SU-DHL-6 (cell line): ENCODE measurements around the gene NUDT13.

Source experiments
- H2AFZ ChIP-seq: fragments of 200-600 bp; sonication (generic); 2 replicates; pipeline ENCODE4 v1.6.1; 2014; ENCODE audit warnings: low read depth, mild to moderate bottlenecking, moderate library complexity, mixed read lengths, antibody characterized with exemption, low read length; ENCODE audit not compliant: severe bottlenecking
- H3F3A ChIP-seq: fragments of 200-600 bp; shearing (Covaris generic); 2 replicates; pipeline ENCODE4 v1.6.0; 2016; ENCODE audit warnings: antibody characterized with exemption, mild to moderate bottlenecking; ENCODE audit not compliant: insufficient read depth
- H3K27ac ChIP-seq: fragments of 200-600 bp; sonication (generic); 2 replicates; pipeline ENCODE4 v1.5.1; 2016; ENCODE audit warnings: low read depth, mild to moderate bottlenecking, low read length, moderate library complexity, mixed read lengths
- H3K27me3 ChIP-seq: fragments of 200-600 bp; sonication (generic), shearing (Covaris generic); 2 replicates; pipeline ENCODE4 v1.6.0; 2014; ENCODE audit warnings: mild to moderate bottlenecking, low read length
- H3K36me3 ChIP-seq: fragments of 200-600 bp; sonication (generic); 2 replicates; pipeline ENCODE4 v1.6.1; 2014; ENCODE audit warnings: mild to moderate bottlenecking, low read length, mixed read lengths
- H3K4me2 ChIP-seq: fragments of 300-600, 200-600 bp; shearing (Covaris generic), sonication (generic); 2 replicates; pipeline ENCODE4 v1.6.0; 2014; ENCODE audit warnings: low read length, low read depth, mild to moderate bottlenecking; ENCODE audit not compliant: poor library complexity, severe bottlenecking
- H3K4me3 ChIP-seq: fragments of 200-600 bp; sonication (generic); 2 replicates; pipeline ENCODE4 v1.5.1; 2014; ENCODE audit warnings: antibody characterized with exemption, low read length, mild to moderate bottlenecking, mixed read lengths; ENCODE audit not compliant: insufficient read depth, poor library complexity, severe bottlenecking
- H3K79me2 ChIP-seq: fragments of 200-600 bp; sonication (generic); 2 replicates; pipeline ENCODE4 v1.6.1; 2014; ENCODE audit warnings: mild to moderate bottlenecking, low read length, moderate library complexity; ENCODE audit not compliant: insufficient read depth
- H3K9ac ChIP-seq: fragments of 200-600 bp; sonication (generic); 2 replicates; pipeline ENCODE4 v1.7.0; 2014; ENCODE audit warnings: mild to moderate bottlenecking, low read length
- H3K9me2 ChIP-seq: fragments of 200-600 bp; sonication (generic); replicated peaks from 2 replicates; pipeline ENCODE4 v1.6.1; 2014; ENCODE audit warnings: low read length; ENCODE audit not compliant: insufficient read depth
- H3K9me3 ChIP-seq: fragments of 200-600 bp; sonication (generic); 2 replicates; pipeline ENCODE4 v1.6.1; 2014; ENCODE audit warnings: low read length, mixed read lengths; ENCODE audit not compliant: insufficient read depth
- H4K20me1 ChIP-seq: fragments of 200-600 bp; sonication (generic); 2 replicates; pipeline ENCODE4 v1.6.1; 2014; ENCODE audit warnings: low read depth, mild to moderate bottlenecking, antibody characterized with exemption, low read length, moderate library complexity, mixed read lengths
- EZH2phosphoT487 ChIP-seq: fragments of 200-600 bp; sonication (generic), shearing (Covaris generic); conservative IDR thresholded peaks from 2 replicates; pipeline ENCODE4 v1.6.1; 2018; ENCODE audit warnings: mild to moderate bottlenecking, antibody characterized with exemption, low read length, moderate library complexity, mixed read lengths
- TF ChIP-seq, protein P1 (sequence below): fragments of 200-600 bp; sonication (generic); IDR thresholded peaks from one replicate; pipeline ENCODE4 v1.5.1; 2017; ENCODE audit warnings: antibody characterized with exemption, mild to moderate bottlenecking, low read length, moderate library complexity; ENCODE audit not compliant: insufficient read depth, poor library complexity, severe bottlenecking

The NUDT13 gene

DNA sequence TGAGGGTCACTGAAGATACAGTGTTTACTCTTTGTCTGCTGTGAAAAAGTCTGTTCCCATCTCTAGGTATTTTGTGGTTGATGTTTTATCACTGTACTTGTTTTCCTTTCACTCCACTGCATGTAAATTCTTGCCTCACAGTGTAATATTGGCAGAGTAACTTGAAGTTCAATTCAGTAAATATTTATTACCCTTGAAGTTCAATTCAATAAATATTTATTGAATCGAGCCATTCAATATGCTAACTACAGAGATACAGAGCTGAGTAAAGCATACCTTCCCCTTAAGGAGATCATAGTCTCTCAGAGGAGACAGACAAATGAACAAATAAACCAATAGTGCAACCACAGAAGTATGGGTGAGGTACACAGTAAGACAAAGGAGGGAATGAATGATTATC, 9.2 kb downstream of the NUDT13 start:
- no peaks in the 10 kb centered on the region for H3K9me2 ChIP-seq
- H3K36me3 ChIP-seq, result no peaks in the 10 kb centered on the region; the same call in 1 of the 2 replicates
- no peaks in the 10 kb centered on the region for H3K27me3 ChIP-seq
- no peak for TF ChIP-seq EZH2phosphoT487
- TF ChIP-seq, protein P1, sequence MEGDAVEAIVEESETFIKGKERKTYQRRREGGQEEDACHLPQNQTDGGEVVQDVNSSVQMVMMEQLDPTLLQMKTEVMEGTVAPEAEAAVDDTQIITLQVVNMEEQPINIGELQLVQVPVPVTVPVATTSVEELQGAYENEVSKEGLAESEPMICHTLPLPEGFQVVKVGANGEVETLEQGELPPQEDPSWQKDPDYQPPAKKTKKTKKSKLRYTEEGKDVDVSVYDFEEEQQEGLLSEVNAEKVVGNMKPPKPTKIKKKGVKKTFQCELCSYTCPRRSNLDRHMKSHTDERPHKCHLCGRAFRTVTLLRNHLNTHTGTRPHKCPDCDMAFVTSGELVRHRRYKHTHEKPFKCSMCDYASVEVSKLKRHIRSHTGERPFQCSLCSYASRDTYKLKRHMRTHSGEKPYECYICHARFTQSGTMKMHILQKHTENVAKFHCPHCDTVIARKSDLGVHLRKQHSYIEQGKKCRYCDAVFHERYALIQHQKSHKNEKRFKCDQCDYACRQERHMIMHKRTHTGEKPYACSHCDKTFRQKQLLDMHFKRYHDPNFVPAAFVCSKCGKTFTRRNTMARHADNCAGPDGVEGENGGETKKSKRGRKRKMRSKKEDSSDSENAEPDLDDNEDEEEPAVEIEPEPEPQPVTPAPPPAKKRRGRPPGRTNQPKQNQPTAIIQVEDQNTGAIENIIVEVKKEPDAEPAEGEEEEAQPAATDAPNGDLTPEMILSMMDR, result no peak
- no peak overlapping the region for H3K27ac ChIP-seq
- H3K4me2 ChIP-seq, result no peak overlapping the region
- H3F3A ChIP-seq, result no peaks in the 10 kb centered on the region
- no peaks in the 10 kb centered on the region for H4K20me1 ChIP-seq
- no peak overlapping the region for H3K9ac ChIP-seq
- no peak overlapping the region for H3K4me3 ChIP-seq
- H2AFZ ChIP-seq, result no peak overlapping the region
- no peaks in the 10 kb centered on the region; the same call in 1 of the 2 replicates for H3K79me2 ChIP-seq
- H3K9me3 ChIP-seq, result no peaks in the 10 kb centered on the region

DNA sequence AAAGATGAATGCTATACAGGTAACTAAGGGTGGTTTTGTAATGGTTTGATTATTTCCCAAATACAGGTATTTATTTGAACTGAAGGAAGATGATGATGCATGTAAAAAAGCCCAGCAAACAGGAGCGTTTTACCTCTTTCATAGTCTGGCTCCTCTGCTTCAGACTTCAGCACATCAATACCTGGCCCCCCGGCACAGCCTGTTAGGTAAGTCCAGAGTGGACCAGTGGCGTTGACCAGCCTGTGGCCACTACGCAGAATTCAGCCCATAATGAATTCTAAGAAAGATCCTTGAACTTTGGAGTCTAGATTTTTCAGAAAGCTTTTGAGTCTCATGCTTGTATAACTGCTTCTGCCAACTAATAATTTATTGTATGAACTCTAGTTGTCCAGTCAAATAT, 9.7 kb downstream of the NUDT13 start:
- H3K27ac ChIP-seq, result no peak overlapping the region

DNA sequence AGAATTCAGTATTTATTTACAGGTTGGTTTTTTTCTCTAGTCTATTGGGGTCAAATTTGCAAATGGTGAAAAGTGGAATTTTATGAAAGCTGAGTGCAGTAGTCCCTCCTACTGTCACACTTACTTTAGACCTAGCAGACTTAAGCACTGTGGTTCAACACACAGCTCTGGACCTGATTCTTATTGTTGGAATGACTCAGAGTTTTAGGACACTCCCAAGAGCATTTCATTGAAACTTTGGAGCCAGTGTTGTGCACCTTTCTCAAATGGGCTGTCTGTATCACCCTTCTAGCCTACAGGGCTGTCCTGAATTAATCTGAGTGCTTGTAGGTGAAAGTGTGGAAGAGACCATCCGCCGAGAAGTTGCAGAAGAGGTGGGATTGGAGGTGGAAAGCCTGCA, 16.1 kb downstream of the NUDT13 start:
- Histone ChIP-seq H4K20me1 (no peaks in the 10 kb centered on the region), H3K9me2 (no peaks in the 10 kb centered on the region), H3K79me2 (no peaks in the 10 kb centered on the region), H3K4me2 (no peak overlapping the region), H3F3A (no peaks in the 10 kb centered on the region), H3K27me3 (no peaks in the 10 kb centered on the region), H3K4me3 (no peak overlapping the region), H3K36me3 (peaks cover 10% of the 10 kb centered on the region; the same call in 1 of the 2 replicates), H3K9ac (no peak overlapping the region), H3K27ac (no peak overlapping the region), H3K9me3 (no peaks in the 10 kb centered on the region), H2AFZ (no peak overlapping the region)
- TF ChIP-seq, protein P1, result no peak
- TF ChIP-seq EZH2phosphoT487, result no peak

More for the DNA sequence above, 9.7 kb downstream of the NUDT13 start:
- no peak overlapping the region for H3K4me3 ChIP-seq
- no peaks in the 10 kb centered on the region for H4K20me1 ChIP-seq
- no peaks in the 10 kb centered on the region for H3K27me3 ChIP-seq
- H3K9ac ChIP-seq, result no peak overlapping the region
- H3K9me2 ChIP-seq, result no peaks in the 10 kb centered on the region
- no peaks in the 10 kb centered on the region for H3F3A ChIP-seq
- TF ChIP-seq EZH2phosphoT487, result no peak
- TF ChIP-seq, protein P1, result no peak
- H3K4me2 ChIP-seq, result no peak overlapping the region
- H2AFZ ChIP-seq, result no peak overlapping the region
- H3K9me3 ChIP-seq, result no peaks in the 10 kb centered on the region
- no peaks in the 10 kb centered on the region for H3K36me3 ChIP-seq
- H3K79me2 ChIP-seq, result no peaks in the 10 kb centered on the region
